GM18868 (cell line): ENCODE data around the gene NISCH.

Experiments
- ATAC-seq: cut with Tn5 transposase; IDR thresholded peaks from one replicate; pipeline ENCODE4 v1.9.1; 2021; ENCODE audit warnings: mild to moderate bottlenecking, moderate library complexity; ENCODE audit not compliant: unreplicated experiment

NISCH gene

DNA sequence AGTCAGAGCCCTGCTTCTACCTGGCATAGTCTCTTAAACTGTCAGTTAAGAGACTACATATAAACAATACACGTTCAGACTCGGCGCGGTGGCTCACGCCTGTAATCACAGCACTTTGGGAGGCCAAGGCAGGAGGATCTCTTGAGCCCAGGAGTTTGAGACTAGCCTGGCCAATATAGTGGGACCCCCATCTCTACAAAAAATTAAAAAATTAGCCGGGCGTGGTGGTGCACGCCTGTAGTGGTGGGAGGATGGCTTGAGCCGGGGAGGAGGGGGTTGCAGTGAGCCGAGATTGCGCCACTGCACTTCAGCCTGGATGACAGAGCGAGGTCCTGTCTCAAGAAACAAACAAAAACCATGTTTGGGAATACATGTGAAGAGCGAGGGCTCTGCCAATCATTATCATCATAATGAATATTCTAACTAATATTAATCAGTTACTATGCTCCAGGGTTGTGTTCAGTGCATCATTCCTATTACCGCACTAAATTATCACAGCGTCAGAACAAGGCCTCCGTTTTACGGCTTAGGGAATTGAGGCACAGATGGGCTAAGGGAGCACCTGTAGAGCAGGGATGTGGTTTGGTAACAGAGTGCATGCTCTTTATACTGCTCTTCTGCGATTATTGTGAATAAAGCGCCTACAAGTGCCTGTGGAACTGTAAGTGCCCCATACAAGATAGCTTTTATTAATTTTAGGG is 80.2 kb downstream of the NISCH start:
- no peak for ATAC-seq

DNA sequence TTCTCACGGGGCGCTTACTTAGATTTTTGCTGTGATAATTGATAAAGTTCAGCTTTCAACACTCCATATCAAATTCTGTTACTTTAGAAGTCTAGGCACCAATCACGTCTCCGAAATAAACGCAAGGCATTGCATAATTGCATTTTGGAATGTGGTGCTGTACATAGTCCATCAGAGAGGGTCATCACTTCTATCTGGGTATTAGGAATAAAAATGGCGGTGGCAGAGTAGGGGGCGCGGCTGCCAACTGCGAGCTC is 80.6 kb downstream of the NISCH start:
- no peak for ATAC-seq

DNA sequence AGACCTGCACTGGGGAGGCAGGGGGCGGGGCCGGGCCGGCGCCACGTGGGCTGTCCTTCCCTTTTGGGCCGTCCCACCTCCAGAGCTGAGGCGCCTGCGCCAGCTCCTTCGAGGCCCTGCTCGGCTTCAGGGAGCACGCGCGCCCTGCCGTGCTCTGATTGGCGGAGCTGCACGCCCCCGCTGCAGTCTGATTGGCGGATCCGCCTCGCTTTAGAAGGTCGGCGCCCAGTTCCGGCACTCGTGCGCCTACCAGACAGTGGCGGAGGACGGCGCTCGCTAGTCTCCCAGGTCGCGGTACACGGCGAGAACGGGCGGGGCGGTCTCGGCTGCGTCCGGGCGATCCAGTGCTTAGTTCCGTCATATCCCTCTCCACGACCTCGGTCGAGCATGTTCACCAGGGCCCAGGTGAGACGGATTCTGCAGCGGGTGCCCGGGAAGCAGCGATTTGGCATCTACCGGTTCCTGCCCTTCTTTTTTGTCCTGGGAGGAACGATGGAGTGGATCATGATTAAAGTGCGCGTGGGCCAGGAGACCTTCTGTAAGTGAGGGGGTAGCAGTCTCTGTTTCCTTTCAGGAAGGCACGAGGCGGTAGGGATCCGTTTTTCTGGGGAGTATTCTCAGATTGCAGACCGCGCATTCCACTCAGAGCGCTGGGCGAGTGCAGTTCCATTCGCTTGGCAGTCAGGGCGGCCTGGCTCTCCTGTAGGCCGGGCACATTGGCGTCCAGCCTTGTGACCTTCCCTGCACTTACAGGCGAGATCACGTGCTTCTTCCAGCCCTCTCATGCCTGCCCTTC is 81.2 kb downstream of the NISCH start, which contains the start of gene UQCC5:
UQCC5 (plus strand) TSS at position 237 of the 796 bp plus-strand sequence; CDS start at position 388, 151 bp downstream.
- ATAC-seq: peak; percentile 85

DNA sequence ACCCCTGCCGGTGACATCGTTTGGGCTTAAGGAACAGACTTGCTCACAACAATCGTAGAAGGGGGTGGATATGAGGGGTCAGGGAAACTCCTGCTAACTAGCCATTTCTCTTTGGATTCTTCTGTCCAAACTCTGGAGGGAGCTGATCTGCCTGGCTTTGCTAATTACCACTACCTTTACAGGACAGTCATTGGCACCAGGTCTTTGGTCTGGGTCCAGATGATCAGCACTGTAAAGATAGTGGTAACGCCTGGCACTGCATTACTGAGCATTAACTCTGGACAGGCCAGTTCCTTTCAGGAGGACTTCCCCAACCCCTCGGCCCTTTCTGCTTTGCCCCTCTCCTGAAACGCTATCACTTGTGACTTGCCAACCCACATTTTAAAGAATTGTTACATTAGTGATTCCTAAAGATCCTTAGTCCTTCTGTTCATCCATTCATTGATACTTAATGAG is 81.8 kb downstream of the NISCH start:
- ATAC-seq: no peak

DNA sequence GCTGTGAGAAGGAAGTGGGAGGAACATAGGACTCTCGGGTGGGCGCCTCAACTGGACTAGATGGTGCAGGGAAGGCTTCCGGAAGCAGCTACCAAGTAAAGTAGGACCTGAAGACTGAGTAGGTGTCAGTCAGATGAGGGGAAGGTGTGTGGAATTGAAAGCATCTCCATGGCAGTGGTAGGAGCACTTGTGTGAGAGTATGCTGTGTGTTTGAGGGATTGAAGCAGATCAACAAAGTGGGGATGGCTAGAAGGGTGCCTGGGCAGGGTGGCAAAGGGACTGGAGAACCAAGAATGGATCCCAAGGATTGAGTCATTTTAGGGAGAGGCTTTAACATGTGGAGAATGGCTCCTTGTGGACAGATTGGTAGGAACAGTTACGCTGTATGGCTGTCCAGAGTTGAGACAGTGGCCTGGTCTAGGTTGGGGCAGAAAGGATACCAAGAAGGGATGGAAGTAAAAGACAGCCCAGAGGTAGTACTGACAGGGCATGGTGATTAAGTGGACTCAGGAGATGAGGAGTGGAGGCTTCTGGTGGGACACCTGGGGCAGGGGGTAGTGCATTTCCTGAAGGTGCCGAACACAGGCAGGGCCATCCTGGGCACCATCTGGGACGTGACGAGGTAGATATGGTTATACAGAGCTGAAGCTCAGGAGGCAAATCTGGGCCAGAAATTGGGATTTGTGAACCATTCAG is 82.5 kb downstream of the NISCH start:
- no peak for ATAC-seq

DNA sequence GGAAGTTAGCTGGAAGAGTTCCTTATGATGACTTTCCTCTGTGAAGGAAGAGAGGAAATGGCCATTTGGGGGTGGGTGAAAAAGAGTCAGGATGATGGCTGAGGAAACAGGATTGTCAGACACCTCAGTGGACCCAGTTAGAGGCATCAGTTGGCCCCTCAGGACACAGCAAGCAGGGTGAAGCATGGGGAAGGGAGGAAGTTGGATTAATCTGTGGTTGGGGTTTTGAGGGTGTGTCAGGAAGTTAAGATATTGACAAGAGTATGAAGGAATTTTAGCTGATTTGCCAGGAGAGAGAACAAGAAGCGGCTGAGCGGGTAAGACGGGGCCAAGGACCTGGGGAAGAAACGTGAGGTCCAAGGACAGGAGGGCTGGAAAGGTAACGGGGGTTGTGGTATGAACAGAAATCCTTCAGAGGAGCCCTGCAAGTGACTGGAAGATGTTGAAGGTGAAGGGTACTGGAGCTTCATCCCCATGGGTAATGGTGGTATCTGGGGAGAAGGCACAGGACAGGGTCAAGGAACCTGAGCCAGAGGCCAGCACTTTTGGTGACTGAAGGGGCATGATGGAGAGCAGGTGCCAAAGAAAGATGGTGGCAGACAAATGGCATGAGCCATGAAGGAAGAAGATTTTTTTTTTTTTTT is 83.7 kb downstream of the NISCH start:
- ATAC-seq: no peak

DNA sequence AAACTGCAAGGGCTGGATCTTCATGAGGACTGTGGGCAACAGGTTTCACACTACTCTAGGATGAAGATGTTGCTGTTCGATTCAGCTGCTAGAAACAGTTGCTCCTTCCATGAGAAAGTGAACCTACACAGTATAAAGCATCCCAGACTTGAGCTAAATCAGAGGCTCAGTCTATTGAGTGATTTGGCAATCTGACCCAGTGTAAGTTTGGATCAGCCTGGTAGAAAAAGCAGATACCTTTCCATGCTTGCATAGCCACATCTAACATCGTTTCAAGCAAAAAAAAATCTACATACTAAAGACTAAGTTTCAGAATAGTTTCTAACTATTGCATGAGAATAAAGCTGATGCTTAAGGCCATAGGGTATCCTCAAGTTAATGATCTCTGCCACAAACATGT is 85.6 kb downstream of the NISCH start:
- ATAC-seq: no peak
